Activated naive CD4-positive, alpha-beta T cell treated with anti-CD3 and anti-CD28 coated beads, Interleukin-2, amount 50 U/mL, for 16 hours (primary cell): ENCODE data around the gene CNN2.
A peak's percentile ranks its signal among the peaks of the same experiment; 100 is the strongest.

ENCODE experiments used
- DNase-seq: peaks from one replicate; pipeline ENCODE4 v3.0.0-alpha.2; 2020

Gene CNN2

GRCh38 chr19:996051-996838, 30.2 kb upstream of the CNN2 start:
- DNase-seq = peak; percentile 69

- no peak for DNase-seq
These were observed 28.3 kb upstream of the CNN2 start for GRCh38 chr19:998064-998463.

GRCh38 chr19:999379-999719, 27.1 kb upstream of the CNN2 start:
- DNase-seq = no peak

- peak; percentile 69 for DNase-seq
These were observed 26.3 kb upstream of the CNN2 start, which contains the start of gene GRIN3B for GRCh38 chr19:1000095-1000494. TSS of gene GRIN3B (plus strand) at chr19:1000419. CDS start at chr19:1000438, 19 bp downstream.

GRCh38 chr19:1000591-1001537, 25.5 kb upstream of the CNN2 start:
- DNase-seq = no peak

- DNase-seq = peak; percentile 74
These were observed 24.8 kb upstream of the CNN2 start for GRCh38 chr19:1001538-1002166.

- DNase-seq = no peak
These were observed 23.8 kb upstream of the CNN2 start for GRCh38 chr19:1002600-1002999.

- DNase-seq = no peak
These were observed 23.1 kb upstream of the CNN2 start for GRCh38 chr19:1003283-1003682.

GRCh38 chr19:1004204-1004802, 22.1 kb upstream of the CNN2 start:
- no peak for DNase-seq

GRCh38 chr19:1004803-1005664, 21.4 kb upstream of the CNN2 start:
- no peak for DNase-seq

GRCh38 chr19:1006711-1007398, 19.6 kb upstream of the CNN2 start:
- no peak for DNase-seq

GRCh38 chr19:1007399-1008251, 18.8 kb upstream of the CNN2 start:
- DNase-seq = no peak

- DNase-seq = no peak
These were observed 18.0 kb upstream of the CNN2 start for GRCh38 chr19:1008268-1009040.

GRCh38 chr19:1009041-1009980, 17.1 kb upstream of the CNN2 start:
- DNase-seq = no peak

- no peak for DNase-seq
These were observed 16.3 kb upstream of the CNN2 start for GRCh38 chr19:1009981-1010538.

- no peak for DNase-seq
These were observed 15.6 kb upstream of the CNN2 start for GRCh38 chr19:1010586-1011510.

- no peak for DNase-seq
These were observed 14.5 kb upstream of the CNN2 start for GRCh38 chr19:1011831-1012333.
